H1 (cell line): ENCODE measurements around the gene SLC35A3. TPM values are rescaled to one million over a fixed set of nuclear protein-coding genes. Genes with fewer than 3 reads are reported as not detected.
A peak's percentile ranks its signal among the peaks of the same experiment; 100 is the strongest.

Source experiments
- CTCF ChIA-PET: fragments of 300-600 bp; sonication (Branson Sonifier 250); formaldehyde crosslinking; loops from one replicate; lab custom pipeline; 2021; ENCODE audit not compliant: partially characterized antibody; lab: Charles Lee
- POLR2A ChIA-PET: fragments of 300-600 bp; sonication (Branson Sonifier 250); formaldehyde crosslinking; loops from one replicate; lab custom pipeline; 2021; ENCODE audit warnings: inconsistent platforms; ENCODE audit not compliant: partially characterized antibody; lab: Charles Lee
- DNase-seq, 2 experiments: peaks; one replicate each; pipeline versions ENCODE4 v3.0.0 to v3.0.0-alpha.2; 2010 to 2022; ENCODE audit warnings: low spot score in 2 of 2, low read depth in 1 of 2, mixed read lengths in 1 of 2
- FAIRE-seq: peaks from 2 replicates; lab custom pipeline; 2011; peaks lifted over from hg19 to GRCh38; lab: Jason Lieb, UNC
- H2AFZ ChIP-seq: 2 replicates; pipeline ENCODE4 v1.8.1; 2012; ENCODE audit warnings: low read length, inconsistent platforms
- H2AK5ac ChIP-seq: 2 replicates; pipeline ENCODE4 v1.6.1; 2013; ENCODE audit warnings: low read depth, low read length
- H2BK120ac ChIP-seq: replicated peaks from 2 replicates; pipeline ENCODE3; 2013; ENCODE audit warnings: low read depth, low read length, inconsistent platforms
- H2BK12ac ChIP-seq: 2 replicates; pipeline ENCODE4 v1.6.1; 2013; ENCODE audit warnings: low read depth, low read length
- H2BK15ac ChIP-seq: 2 replicates; pipeline ENCODE4 v1.6.1; 2013; ENCODE audit warnings: low read length
- H2BK20ac ChIP-seq: 2 replicates; pipeline ENCODE4 v1.6.1; 2013; ENCODE audit warnings: low read length
- H2BK5ac ChIP-seq: 2 replicates; pipeline ENCODE4 v1.6.1; 2013; ENCODE audit warnings: low read depth, low read length
- H3K14ac ChIP-seq: 2 replicates; pipeline ENCODE4 v1.6.1; 2013; ENCODE audit warnings: inconsistent platforms; ENCODE audit not compliant: insufficient read length
- H3K18ac ChIP-seq: 2 replicates; pipeline ENCODE4 v1.6.1; 2013; ENCODE audit warnings: low read length; ENCODE audit errors: extremely low read depth
- H3K23ac ChIP-seq: 2 replicates; pipeline ENCODE4 v1.6.1; 2013; ENCODE audit warnings: inconsistent platforms; ENCODE audit not compliant: insufficient read length
- H3K23me2 ChIP-seq: 2 replicates; pipeline ENCODE4 v1.6.1; 2013; ENCODE audit warnings: low read depth, low read length
- H3K27ac ChIP-seq: 2 replicates; pipeline ENCODE4 v1.6.1; 2011; ENCODE audit warnings: low read depth, low read length, inconsistent platforms
- H3K27me3 ChIP-seq, 4 experiments: replicated peaks in 1 of 4; 1 replicate in 1 of 4; 2 replicates in 3 of 4; pipeline versions ENCODE4 v1.6.1 to v1.8.1; 2011 to 2013; ENCODE audit warnings: low read length in 3 of 4, mild to moderate bottlenecking in 3 of 4, inconsistent platforms in 2 of 4, mixed read lengths in 2 of 4, moderate library complexity in 1 of 4; ENCODE audit not compliant: control insufficient read depth in 3 of 4, insufficient read depth in 3 of 4; ENCODE audit errors: extremely low read depth in 1 of 4
- H3K36me3 ChIP-seq, 4 experiments: 2 replicates each; pipeline versions ENCODE4 v1.6.1 to v1.8.1; 2011 to 2013; ENCODE audit warnings: mild to moderate bottlenecking in 4 of 4, low read length in 3 of 4, moderate library complexity in 2 of 4, control low read depth in 1 of 4, inconsistent platforms in 1 of 4; ENCODE audit not compliant: insufficient read depth in 4 of 4, control insufficient read depth in 2 of 4
- H3K4ac ChIP-seq: replicated peaks from 2 replicates; pipeline ENCODE3; 2013; ENCODE audit warnings: low read length, low read depth, mixed read lengths, inconsistent platforms; ENCODE audit not compliant: insufficient read length
- H3K4me1 ChIP-seq, 4 experiments: replicated peaks in 1 of 4; 1 replicate in 1 of 4; 2 replicates in 3 of 4; pipeline versions ENCODE4 v1.6.1 to v1.8.1; 2011 to 2013; ENCODE audit warnings: low read length in 3 of 4, inconsistent platforms in 2 of 4, mixed read lengths in 1 of 4; ENCODE audit not compliant: insufficient read depth in 4 of 4, control insufficient read depth in 3 of 4
- H3K4me2 ChIP-seq, 2 experiments: 2 replicates each; pipeline versions ENCODE4 v1.6.1 to v1.8.1; 2011 to 2013; ENCODE audit warnings: low read depth in 2 of 2, low read length in 2 of 2, control low read depth in 1 of 2, inconsistent platforms in 1 of 2, mild to moderate bottlenecking in 1 of 2; ENCODE audit not compliant: insufficient read depth in 1 of 2
- H3K4me3 ChIP-seq, 4 experiments: fragments of 200-600, 300-600 bp in 1 of 4; sonication (generic), shearing (Covaris generic), sonication (Bioruptor Twin) in 1 of 4; 2 replicates each; pipeline versions ENCODE4 v1.5.1 to v1.8.1; 2011 to 2016; ENCODE audit warnings: low read length in 4 of 4, low read depth in 3 of 4, control low read depth in 2 of 4, inconsistent platforms in 2 of 4, mild to moderate bottlenecking in 2 of 4, mixed read lengths in 1 of 4, moderate library complexity in 1 of 4; ENCODE audit not compliant: insufficient read depth in 2 of 4; ENCODE audit errors: extremely low read depth in 1 of 4
- H3K56ac ChIP-seq: replicated peaks from 2 replicates; pipeline ENCODE3; 2013; ENCODE audit warnings: low read depth, mild to moderate bottlenecking, mixed read lengths, low read length, inconsistent platforms; ENCODE audit not compliant: insufficient read length
- H3K79me1 ChIP-seq: 2 replicates; pipeline ENCODE4 v1.6.1; 2013; ENCODE audit warnings: low read depth, low read length, control low read depth
- H3K79me2 ChIP-seq, 2 experiments: 2 replicates each; pipeline versions ENCODE4 v1.6.1 to v1.8.1; 2012 to 2013; ENCODE audit warnings: low read length in 2 of 2, mild to moderate bottlenecking in 2 of 2, inconsistent platforms in 1 of 2; ENCODE audit not compliant: insufficient read depth in 2 of 2, control insufficient read depth in 1 of 2
- H3K9ac ChIP-seq, 4 experiments: replicated peaks in 1 of 4; 1 replicate in 1 of 4; 2 replicates in 3 of 4; pipeline versions ENCODE4 v1.6.1 to v1.8.1; 2011 to 2013; ENCODE audit warnings: low read depth in 3 of 4, low read length in 3 of 4, control low read depth in 2 of 4, mild to moderate bottlenecking in 2 of 4, moderate library complexity in 2 of 4, inconsistent platforms in 1 of 4; ENCODE audit errors: extremely low read depth in 1 of 4
- H3K9me3 ChIP-seq, 2 experiments: 2 replicates each; pipeline versions ENCODE4 v1.6.1 to v1.8.1; 2012 to 2013; ENCODE audit warnings: mild to moderate bottlenecking in 2 of 2, moderate library complexity in 2 of 2, control low read depth in 1 of 2, inconsistent platforms in 1 of 2, low read depth in 1 of 2, low read length in 1 of 2, mixed read lengths in 1 of 2; ENCODE audit not compliant: insufficient read depth in 2 of 2
- H4K20me1 ChIP-seq, 2 experiments: replicated peaks in 1 of 2; 2 replicates each; pipeline versions ENCODE3 to v1.8.1; 2011 to 2013; ENCODE audit warnings: inconsistent platforms in 2 of 2, low read length in 2 of 2, mild to moderate bottlenecking in 1 of 2; ENCODE audit not compliant: insufficient read depth in 2 of 2, control insufficient read depth in 1 of 2
- H4K5ac ChIP-seq: 2 replicates; pipeline ENCODE4 v1.6.1; 2013; ENCODE audit warnings: low read length, low read depth, mixed read lengths, inconsistent platforms; ENCODE audit not compliant: insufficient read length
- H4K8ac ChIP-seq: 2 replicates; pipeline ENCODE4 v1.8.0; 2013; ENCODE audit warnings: mild to moderate bottlenecking, moderate library complexity, low read length, inconsistent platforms; ENCODE audit not compliant: insufficient read depth; ENCODE audit errors: extremely low read depth
- H4K91ac ChIP-seq: replicated peaks from 2 replicates; pipeline ENCODE3; 2013; ENCODE audit warnings: low read length, mixed read lengths, inconsistent platforms; ENCODE audit not compliant: insufficient read length
- ATF3 ChIP-seq: IDR thresholded peaks from 2 replicates; pipeline ENCODE4 v1.6.1; 2011; ENCODE audit warnings: low read depth, mild to moderate bottlenecking, low read length; ENCODE audit not compliant: insufficient read depth
- BCL11A ChIP-seq, 2 experiments: IDR thresholded peaks; one replicate each; pipeline ENCODE4 v1.6.1; 2011; ENCODE audit warnings: low read depth in 2 of 2, low read length in 2 of 2, mild to moderate bottlenecking in 2 of 2
- CHD1 ChIP-seq: IDR thresholded peaks from 2 replicates; pipeline ENCODE4 v1.6.1; 2012; ENCODE audit warnings: low read depth, low read length, improper control_type of control experiment
- EGR1 ChIP-seq: IDR thresholded peaks from 2 replicates; pipeline ENCODE4 v1.6.1; 2011; ENCODE audit warnings: low read depth, low read length, borderline replicate concordance
- HDAC6 ChIP-seq: IDR thresholded peaks from one replicate; pipeline ENCODE4 v1.7.1; 2012; ENCODE audit warnings: low read depth, mild to moderate bottlenecking, inconsistent platforms, low read length, moderate library complexity
- JUN ChIP-seq: IDR thresholded peaks from 2 replicates; pipeline ENCODE4 v1.6.1; 2011; ENCODE audit warnings: low read depth, mild to moderate bottlenecking, improper control_type of control experiment, low read length
- KDM4A ChIP-seq: IDR thresholded peaks from one replicate; pipeline ENCODE4 v1.7.1; 2012; ENCODE audit warnings: low read depth, mild to moderate bottlenecking, moderate library complexity, low read length, inconsistent platforms; ENCODE audit not compliant: severe bottlenecking
- SUZ12 ChIP-seq: fragments of 200-600 bp; sonication (generic); IDR thresholded peaks from 2 replicates; pipeline ENCODE4 v1.6.1; 2012; ENCODE audit warnings: mild to moderate bottlenecking, inconsistent platforms, low read length, moderate library complexity, mixed read lengths
- TAF1 ChIP-seq: IDR thresholded peaks from 2 replicates; pipeline ENCODE4 v1.6.1; 2011; ENCODE audit warnings: mild to moderate bottlenecking, low read depth, low read length
- TEAD4 ChIP-seq: IDR thresholded peaks from 2 replicates; pipeline ENCODE4 v1.6.1; 2012; ENCODE audit warnings: low read depth, low read length, inconsistent platforms, mixed read lengths
- whole genome bisulfite sequencing, 2 experiments: shearing (Covaris generic) in 1 of 2; methylation state at CpG; one replicate each; pipeline versions ENCODE4 v1.1.6 to v1.1.7; 2013 to 2015; ENCODE audit warnings: low lambda C conversion rate in 2 of 2, mixed read lengths in 2 of 2, inconsistent platforms in 1 of 2, low coverage in 1 of 2, missing lambda C conversion rate in 1 of 2; ENCODE audit not compliant: insufficient replicate concordance in 2 of 2, insufficient coverage in 1 of 2, insufficient read length in 1 of 2; ENCODE audit errors: extremely low coverage in 1 of 2, missing lambda C conversion rate in 1 of 2; 5-methylcytosine and 5-hydroxymethylcytosine counted together
- polyA plus RNA-seq, 7 experiments: library from polyadenylated mRNA; depleted of rRNA in 3 of 7; stranded (reverse) in 5 of 7; unstranded in 2 of 7; fragments of >200 nt in 5 of 7; fragments of 200-250 nt in 2 of 7; gene quantifications; 1 replicate in 5 of 7; 2 replicates in 1 of 7; 4 replicates in 1 of 7; pipeline versions ENCODE4 v1.2.1 to v1.2.3, GENCODE V29; 2011 to 2013; ENCODE audit warnings: missing spikeins in 2 of 7, mixed read lengths in 2 of 7
- total RNA-seq: library from RNA; stranded (reverse); fragmentation: NEBNext Ultra II Directional; extraction: Animal tissue kit (Norgen Biotek cat#: 25700); gene quantifications from 2 replicates; pipeline ENCODE4 v1.2.1, GENCODE V29; 2021
- TF ChIP-seq, protein P1 (sequence below): IDR thresholded peaks from 2 replicates; pipeline ENCODE4 v1.6.1; 2012; ENCODE audit warnings: low read length, inconsistent platforms

Gene SLC35A3
- total and polyA plus RNA-seq, 2 of the 8 experiments (the other 6 are each of a cell fraction or from before 2014, with no cell fraction given): 3.0 to 13.8 TPM

DNA sequence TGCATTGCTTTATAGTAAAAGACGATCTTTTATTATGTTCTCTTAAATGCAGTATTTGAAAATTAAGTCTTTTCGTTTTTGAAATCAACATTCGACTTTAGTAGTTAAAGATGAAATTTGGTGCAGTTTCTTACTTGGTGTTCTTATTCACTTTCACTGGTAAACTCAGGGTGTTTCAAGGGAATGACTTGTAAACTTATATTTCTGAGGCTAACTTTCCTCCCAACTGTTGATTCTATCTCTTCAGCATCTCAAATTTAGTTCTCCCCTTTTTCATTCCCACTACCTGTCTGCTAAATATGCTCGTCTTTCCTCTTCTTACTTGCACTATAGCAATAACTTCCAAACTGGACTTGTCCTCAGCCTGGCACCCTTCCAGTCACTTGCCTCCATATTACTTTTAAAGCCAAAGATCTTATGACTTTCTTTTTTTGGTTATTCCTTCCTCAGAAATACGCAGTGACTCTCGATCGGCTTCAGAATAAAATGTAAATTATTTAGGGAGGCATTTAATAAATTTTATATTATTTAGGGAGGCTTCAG lies 988 bp downstream of the SLC35A3 start:
- ChIA-PET CTCF (interaction anchor here (1.1 to 1.3 kb wide), 2 partner anchors 10 to 161 kb away, joined by 3 read pairs; no protein-coding TSS in a partner anchor), POLR2A (interaction anchor here (0.7 to 2.2 kb wide), 10 partner anchors 8 to 164 kb away, joined by 3 to 17 read pairs (median 4); partner anchors contain the start of genes AGL and TRMT13)
- WGBS, 2 experiments: 59% methylated on average over 7 of the region's 7 CpGs; no CpG with 5 or more reads in 1 of the 2 experiments
- no peak overlapping the region for H4K91ac ChIP-seq
- peaks cover 0 to 8% (median 3%) of the 10 kb centered on the region in 4 experiments; a peak in 4 of 7 replicates for H3K4me1 ChIP-seq
- H2BK120ac ChIP-seq: no peak overlapping the region
- H3K27me3 ChIP-seq: no peaks in the 10 kb centered on the region
- DNase-seq (no peak), FAIRE-seq (no peak)
- H3K79me2 ChIP-seq: peaks cover 0 to 15% of the 10 kb centered on the region in 2 experiments; a peak in 2 of 4 replicates
- peak overlapping the region; percentile 71 to 78 for H3K4me2 ChIP-seq
- no peaks in the 10 kb centered on the region for H3K9me3 ChIP-seq
- no peak overlapping the region for H2BK5ac ChIP-seq
- no peak overlapping the region for H3K27ac ChIP-seq
- no peak overlapping the region for H3K14ac ChIP-seq
- H2AK5ac ChIP-seq: no peak overlapping the region
- H3K4me3 ChIP-seq: peak overlapping the region; percentile 81 to 87 (median 82)
- no peaks in the 10 kb centered on the region for H3K79me1 ChIP-seq
- no peak overlapping the region for H3K18ac ChIP-seq
- H3K23me2 ChIP-seq: peaks cover 8% of the 10 kb centered on the region
- H3K36me3 ChIP-seq: peaks cover 0 to 2% (median 0%) of the 10 kb centered on the region in 4 experiments; a peak in 1 of 8 replicates
- no peak overlapping the region for H4K8ac ChIP-seq
- no peak overlapping the region for H2AFZ ChIP-seq
- H2BK12ac ChIP-seq: no peak overlapping the region
- no peak overlapping the region for H3K23ac ChIP-seq
- H3K56ac ChIP-seq: no peak overlapping the region
- no peak overlapping the region for H4K5ac ChIP-seq
- no peaks in the 10 kb centered on the region for H4K20me1 ChIP-seq
- H2BK15ac ChIP-seq: no peak overlapping the region
- H3K4ac ChIP-seq: no peak overlapping the region
- peak overlapping the region in 3 of 4 experiments; percentile 72 to 83 (median 73); a peak in 3 of 7 replicates for H3K9ac ChIP-seq
- no peak overlapping the region for H2BK20ac ChIP-seq
- TF ChIP-seq HDAC6 (no peak), EGR1 (no peak), JUN (no peak), TEAD4 (no peak), SUZ12 (no peak), KDM4A (no peak), ATF3 (no peak), TAF1 (no peak), BCL11A (IDR thresholded peaks at IDR 0.05; ENCODE audit: low read depth in 2 of 2, low read length in 2 of 2) (no peak), CHD1 (no peak)
- TF ChIP-seq, protein P1, sequence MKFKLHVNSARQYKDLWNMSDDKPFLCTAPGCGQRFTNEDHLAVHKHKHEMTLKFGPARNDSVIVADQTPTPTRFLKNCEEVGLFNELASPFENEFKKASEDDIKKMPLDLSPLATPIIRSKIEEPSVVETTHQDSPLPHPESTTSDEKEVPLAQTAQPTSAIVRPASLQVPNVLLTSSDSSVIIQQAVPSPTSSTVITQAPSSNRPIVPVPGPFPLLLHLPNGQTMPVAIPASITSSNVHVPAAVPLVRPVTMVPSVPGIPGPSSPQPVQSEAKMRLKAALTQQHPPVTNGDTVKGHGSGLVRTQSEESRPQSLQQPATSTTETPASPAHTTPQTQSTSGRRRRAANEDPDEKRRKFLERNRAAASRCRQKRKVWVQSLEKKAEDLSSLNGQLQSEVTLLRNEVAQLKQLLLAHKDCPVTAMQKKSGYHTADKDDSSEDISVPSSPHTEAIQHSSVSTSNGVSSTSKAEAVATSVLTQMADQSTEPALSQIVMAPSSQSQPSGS: no peak
